Activated T-helper 17 cell treated with anti-CD3 and anti-CD28 coated beads, Interleukin-2, amount 50 U/mL, for 72 hours (primary cell): Measurements from ENCODE around the gene ABCA3. TPM values are rescaled to one million over a fixed set of nuclear protein-coding genes. Genes with fewer than 3 reads are reported as not detected.

Experiments
- ATAC-seq: fragments of 150-1000 bp; cut with Tn5 transposase; replicated peaks from 2 replicates; pipeline ENCODE4 v1.10.0; 2021; ENCODE audit warnings: mild to moderate bottlenecking, moderate library complexity
- H3K27ac Mint-ChIP-seq: one replicate; pipeline ENCODE4 v1.8.0; 2022; ENCODE audit warnings: mixed read lengths
- H3K27me3 Mint-ChIP-seq: one replicate; pipeline ENCODE4 v1.8.0; 2022; ENCODE audit warnings: mixed read lengths
- H3K36me3 Mint-ChIP-seq: one replicate; pipeline ENCODE4 v1.8.0; 2022; ENCODE audit warnings: low read depth, mild to moderate bottlenecking, mixed read lengths
- H3K4me1 Mint-ChIP-seq: one replicate; pipeline ENCODE4 v1.8.0; 2022; ENCODE audit warnings: mixed read lengths
- H3K4me3 Mint-ChIP-seq: one replicate; pipeline ENCODE4 v1.8.0; 2022; ENCODE audit warnings: mild to moderate bottlenecking, mixed read lengths
- H3K9me3 Mint-ChIP-seq: one replicate; pipeline ENCODE4 v1.8.0; 2022; ENCODE audit warnings: mixed read lengths
- total RNA-seq, 2 donors: library from RNA; stranded (reverse); gene quantifications; one replicate each; pipeline ENCODE4 v1.2.3, GENCODE V29; 2022

ABCA3 gene
- total RNA-seq, 2 donors from 2014 or later, result 4.7 to 5.2 TPM

- no peak overlapping the region for H3K4me3 Mint-ChIP-seq
- H3K9me3 Mint-ChIP-seq, result no peaks in the 10 kb centered on the region
- no peak for ATAC-seq
- peaks cover 29% of the 10 kb centered on the region for H3K36me3 Mint-ChIP-seq
- H3K27ac Mint-ChIP-seq, result no peak overlapping the region
- no peaks in the 10 kb centered on the region for H3K27me3 Mint-ChIP-seq
- no peaks in the 10 kb centered on the region for H3K4me1 Mint-ChIP-seq
Measured at GRCh38 chr16:2237102-2237482, 103.4 kb downstream of the ABCA3 start.

DNA sequence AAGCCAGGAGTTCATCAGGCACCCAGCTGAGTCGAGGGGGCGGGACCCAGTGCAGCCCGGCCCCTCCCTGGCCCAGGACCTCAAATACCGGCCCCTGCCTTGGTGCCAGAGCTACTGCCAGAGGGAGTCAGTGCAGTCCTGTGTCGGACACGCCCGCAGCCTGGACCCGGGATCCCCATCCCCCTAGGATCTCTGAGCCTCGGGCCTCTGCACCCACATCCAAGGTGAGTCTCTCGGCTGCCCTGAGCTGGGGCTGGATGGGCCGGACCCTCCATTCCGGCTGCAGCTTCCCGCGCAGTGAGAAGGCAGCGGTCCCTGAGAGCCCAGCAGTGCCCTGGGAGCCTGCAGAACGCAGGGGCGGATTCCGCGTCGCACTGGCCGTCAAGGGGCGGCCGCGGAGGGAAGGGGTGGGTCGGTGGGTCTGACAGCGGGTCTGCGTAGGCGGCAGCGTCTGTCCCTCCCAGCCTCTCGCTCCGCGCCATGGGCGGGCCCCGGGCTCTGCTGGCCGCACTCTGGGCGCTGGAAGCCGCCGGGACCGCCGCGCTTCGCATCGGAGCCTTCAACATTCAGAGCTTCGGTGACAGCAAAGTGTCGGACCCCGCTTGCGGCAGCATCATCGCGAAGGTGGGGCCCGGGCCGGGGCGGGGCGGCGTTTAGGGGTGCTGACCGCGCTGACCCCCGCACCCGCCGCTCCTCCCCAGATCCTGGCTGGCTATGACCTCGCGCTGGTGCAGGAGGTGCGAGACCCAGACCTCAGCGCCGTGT, 104.0 kb downstream of the ABCA3 start, which contains the start of gene DNASE1L2:
TSS of gene DNASE1L2 (plus strand) at position 108 of the 765 bp plus-strand sequence. CDS start at position 481, 373 bp downstream.
- Mint-ChIP-seq H3K27ac (no peak within 1 kb of the TSS), H3K4me3 (no peak within 1 kb of the TSS), H3K4me1 (no peaks in the 10 kb centered on the region), H3K36me3 (peaks cover 29% of the 10 kb centered on the region), H3K9me3 (no peaks in the 10 kb centered on the region), H3K27me3 (no peaks in the 10 kb centered on the region)
- no peak for ATAC-seq

- H3K27ac Mint-ChIP-seq, result no peak overlapping the region
- H3K9me3 Mint-ChIP-seq, result no peaks in the 10 kb centered on the region
- H3K36me3 Mint-ChIP-seq, result peaks cover 29% of the 10 kb centered on the region
- H3K4me3 Mint-ChIP-seq, result no peak overlapping the region
- no peaks in the 10 kb centered on the region for H3K4me1 Mint-ChIP-seq
- no peaks in the 10 kb centered on the region for H3K27me3 Mint-ChIP-seq
- ATAC-seq, result peak; percentile 3
Measured at GRCh38 chr16:2235695-2236336, 104.7 kb downstream of the ABCA3 start.

DNA sequence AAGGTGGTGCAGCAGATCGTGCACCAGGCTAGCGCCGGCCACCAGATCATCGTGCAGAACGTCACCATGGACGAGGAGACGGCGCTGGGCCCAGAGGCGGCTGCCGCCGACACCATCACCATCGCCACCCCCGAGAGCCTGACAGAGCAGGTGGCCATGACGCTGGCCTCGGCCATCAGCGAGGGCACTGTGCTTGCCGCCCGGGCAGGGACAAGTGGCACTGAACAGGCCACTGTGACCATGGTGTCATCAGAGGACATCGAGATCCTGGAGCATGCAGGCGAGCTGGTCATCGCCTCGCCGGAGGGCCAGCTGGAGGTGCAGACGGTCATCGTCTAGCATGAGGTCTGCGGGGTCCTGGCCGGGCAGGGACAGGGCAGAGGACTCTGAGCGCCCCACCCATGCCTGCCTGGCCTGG, 105.3 kb downstream of the ABCA3 start:
- no peak for ATAC-seq
- Mint-ChIP-seq H3K4me1 (no peaks in the 10 kb centered on the region), H3K9me3 (no peaks in the 10 kb centered on the region), H3K27ac (no peak overlapping the region), H3K4me3 (no peak overlapping the region), H3K27me3 (no peaks in the 10 kb centered on the region), H3K36me3 (peaks cover 31% of the 10 kb centered on the region)

DNA sequence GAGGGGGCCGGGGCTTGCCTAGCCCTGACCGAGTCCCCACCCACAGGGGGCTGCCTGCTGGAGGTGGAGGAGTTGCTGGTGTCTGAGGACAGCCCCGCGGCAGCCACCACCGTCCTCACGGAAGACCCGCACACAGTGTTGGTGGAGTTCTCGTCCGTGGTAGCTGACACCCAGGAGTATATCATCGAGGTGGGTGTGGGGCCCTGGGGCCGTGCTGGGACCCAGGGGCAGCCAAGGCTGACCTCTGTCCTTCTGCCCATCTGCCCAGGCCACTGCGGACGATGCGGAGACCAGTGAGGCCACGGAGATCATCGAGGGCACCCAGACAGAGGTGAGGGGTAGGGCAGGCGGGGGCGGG, 105.7 kb downstream of the ABCA3 start:
- H3K27me3 Mint-ChIP-seq, result no peaks in the 10 kb centered on the region
- peaks cover 35% of the 10 kb centered on the region for H3K36me3 Mint-ChIP-seq
- no peak for ATAC-seq
- H3K4me1 Mint-ChIP-seq, result no peaks in the 10 kb centered on the region
- no peaks in the 10 kb centered on the region for H3K9me3 Mint-ChIP-seq
- H3K4me3 Mint-ChIP-seq, result no peak overlapping the region
- H3K27ac Mint-ChIP-seq, result no peak overlapping the region

DNA sequence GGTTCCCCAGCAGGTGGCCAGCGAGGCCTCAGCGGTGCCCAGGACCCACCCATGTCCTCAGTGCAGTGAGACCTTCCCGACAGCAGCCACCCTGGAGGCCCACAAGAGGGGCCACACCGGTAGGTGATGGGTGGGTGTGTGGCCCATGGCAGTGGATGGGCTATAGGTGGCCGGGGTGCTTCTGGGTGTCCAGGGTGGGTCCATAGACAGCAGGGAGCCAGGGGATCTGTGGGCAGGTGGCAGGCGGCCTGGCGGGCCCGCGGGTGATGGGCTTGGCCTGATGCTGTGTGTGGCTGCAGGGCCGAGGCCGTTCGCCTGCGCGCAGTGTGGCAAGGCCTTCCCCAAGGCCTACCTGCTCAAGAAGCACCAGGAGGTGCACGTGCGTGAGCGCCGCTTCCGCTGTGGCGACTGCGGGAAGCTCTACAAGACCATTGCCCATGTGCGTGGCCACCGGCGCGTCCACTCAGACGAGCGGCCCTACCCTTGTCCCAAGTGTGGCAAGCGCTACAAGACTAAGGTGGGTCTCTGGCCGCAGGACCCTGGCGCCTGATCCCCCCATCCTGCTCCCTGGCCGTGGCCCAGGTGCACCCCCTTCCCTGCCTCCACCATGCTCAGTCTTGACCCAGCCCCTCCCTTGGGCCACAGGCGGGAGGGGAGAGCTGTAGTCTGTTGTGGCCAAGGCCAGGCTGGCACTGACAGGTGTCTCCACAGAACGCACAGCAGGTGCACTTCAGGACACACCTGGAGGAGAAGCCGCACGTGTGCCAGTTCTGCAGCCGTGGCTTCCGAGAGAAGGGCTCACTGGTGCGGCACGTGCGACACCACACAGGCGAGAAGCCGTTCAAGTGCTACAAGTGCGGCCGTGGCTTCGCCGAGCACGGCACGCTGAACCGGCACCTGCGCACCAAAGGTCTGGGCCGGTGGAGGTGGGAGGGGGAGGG, 106.4 kb downstream of the ABCA3 start:
- no peaks in the 10 kb centered on the region for H3K4me1 Mint-ChIP-seq
- no peak for ATAC-seq
- no peaks in the 10 kb centered on the region for H3K9me3 Mint-ChIP-seq
- H3K4me3 Mint-ChIP-seq, result no peak overlapping the region
- H3K27me3 Mint-ChIP-seq, result no peaks in the 10 kb centered on the region
- H3K36me3 Mint-ChIP-seq, result peaks cover 41% of the 10 kb centered on the region
- H3K27ac Mint-ChIP-seq, result no peak overlapping the region

DNA sequence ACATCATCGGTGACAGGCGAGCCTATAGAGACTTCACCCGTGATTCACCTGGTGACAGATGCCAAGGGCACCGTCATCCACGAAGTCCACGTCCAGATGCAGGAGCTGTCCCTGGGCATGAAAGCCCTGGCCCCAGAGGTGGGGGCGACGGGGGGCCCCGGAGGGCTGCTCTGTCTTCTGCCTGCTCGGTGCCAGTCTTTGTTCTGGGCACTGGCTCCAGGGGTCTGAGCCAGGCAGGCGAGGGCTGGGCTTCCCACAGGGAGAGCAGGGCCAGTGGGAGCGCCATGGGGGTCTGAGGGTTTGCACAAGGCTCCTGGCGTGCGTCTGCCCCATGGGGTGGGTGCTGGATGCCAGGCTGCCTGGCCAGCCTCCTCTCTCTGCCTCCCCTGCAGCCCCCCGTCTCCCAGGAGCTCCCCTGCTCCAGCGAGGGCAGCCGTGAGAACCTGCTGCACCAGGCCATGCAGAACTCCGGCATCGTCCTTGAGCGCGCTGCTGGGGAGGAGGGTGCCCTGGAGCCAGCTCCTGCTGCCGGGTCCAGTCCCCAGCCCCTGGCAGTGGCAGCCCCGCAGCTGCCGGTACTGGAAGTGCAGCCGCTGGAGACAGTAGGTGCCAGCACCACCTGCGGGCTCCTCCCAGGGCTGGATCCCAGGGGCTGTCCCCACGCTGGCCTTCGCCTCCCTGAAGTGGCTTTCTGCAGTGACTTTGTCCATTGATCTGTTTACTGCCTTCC, 107.3 kb downstream of the ABCA3 start:
- no peak for ATAC-seq
- no peaks in the 10 kb centered on the region for H3K9me3 Mint-ChIP-seq
- H3K4me3 Mint-ChIP-seq, result no peak overlapping the region
- H3K27me3 Mint-ChIP-seq, result no peaks in the 10 kb centered on the region
- no peak overlapping the region for H3K27ac Mint-ChIP-seq
- no peaks in the 10 kb centered on the region for H3K4me1 Mint-ChIP-seq
- H3K36me3 Mint-ChIP-seq, result peaks cover 41% of the 10 kb centered on the region

- peaks cover 41% of the 10 kb centered on the region for H3K36me3 Mint-ChIP-seq
- H3K9me3 Mint-ChIP-seq, result no peaks in the 10 kb centered on the region
- no peak overlapping the region for H3K27ac Mint-ChIP-seq
- no peaks in the 10 kb centered on the region for H3K4me1 Mint-ChIP-seq
- no peak for ATAC-seq
- H3K27me3 Mint-ChIP-seq, result no peaks in the 10 kb centered on the region
- no peak overlapping the region for H3K4me3 Mint-ChIP-seq
Measured at GRCh38 chr16:2232094-2232990, 108.2 kb downstream of the ABCA3 start.

GRCh38 chr16:2231016-2231931, 109.3 kb downstream of the ABCA3 start:
- H3K27me3 Mint-ChIP-seq, result no peaks in the 10 kb centered on the region
- peaks cover 47% of the 10 kb centered on the region for H3K36me3 Mint-ChIP-seq
- H3K4me1 Mint-ChIP-seq, result no peaks in the 10 kb centered on the region
- no peak for ATAC-seq
- H3K27ac Mint-ChIP-seq, result no peak overlapping the region
- H3K9me3 Mint-ChIP-seq, result no peaks in the 10 kb centered on the region
- H3K4me3 Mint-ChIP-seq, result no peak overlapping the region

- no peak for ATAC-seq
- no peaks in the 10 kb centered on the region for H3K4me1 Mint-ChIP-seq
Measured at GRCh38 chr16:2230376-2230775, 110.2 kb downstream of the ABCA3 start.

GRCh38 chr16:2229632-2230250, 110.8 kb downstream of the ABCA3 start:
- no peaks in the 10 kb centered on the region for H3K9me3 Mint-ChIP-seq
- no peak overlapping the region for H3K4me3 Mint-ChIP-seq
- ATAC-seq, result no peak
- no peaks in the 10 kb centered on the region for H3K27me3 Mint-ChIP-seq
- H3K36me3 Mint-ChIP-seq, result peaks cover 37% of the 10 kb centered on the region
- H3K4me1 Mint-ChIP-seq, result no peaks in the 10 kb centered on the region
- no peak overlapping the region for H3K27ac Mint-ChIP-seq

More at GRCh38 chr16:2230376-2230775, 110.2 kb downstream of the ABCA3 start:
- no peak overlapping the region for H3K27ac Mint-ChIP-seq
- no peak overlapping the region for H3K4me3 Mint-ChIP-seq
- no peaks in the 10 kb centered on the region for H3K9me3 Mint-ChIP-seq
- H3K36me3 Mint-ChIP-seq, result peaks cover 44% of the 10 kb centered on the region
- no peaks in the 10 kb centered on the region for H3K27me3 Mint-ChIP-seq

DNA sequence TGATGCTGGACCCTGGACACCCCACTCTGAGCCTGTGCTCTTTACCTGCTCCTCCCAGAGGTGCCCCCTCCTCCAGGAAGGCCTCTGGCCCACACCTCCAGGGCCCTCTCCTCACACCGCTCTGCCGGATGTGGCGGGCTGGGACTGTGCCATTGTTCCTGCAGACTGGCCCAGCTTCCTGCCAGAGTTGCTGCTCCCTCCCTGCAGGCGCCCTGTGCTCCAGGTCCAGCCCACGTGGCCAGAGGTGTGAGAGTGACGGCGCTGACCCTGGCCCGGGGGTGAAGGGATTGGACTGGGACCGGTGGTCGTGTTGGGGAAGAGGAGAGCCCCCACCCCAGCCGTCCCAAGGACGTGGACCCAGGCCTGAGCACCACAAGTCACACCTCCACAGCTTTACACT, 111.4 kb downstream of the ABCA3 start:
- H3K27ac Mint-ChIP-seq, result no peak overlapping the region
- H3K36me3 Mint-ChIP-seq, result peaks cover 31% of the 10 kb centered on the region
- no peaks in the 10 kb centered on the region for H3K4me1 Mint-ChIP-seq
- H3K4me3 Mint-ChIP-seq, result no peak overlapping the region
- no peak for ATAC-seq
- no peaks in the 10 kb centered on the region for H3K9me3 Mint-ChIP-seq
- H3K27me3 Mint-ChIP-seq, result no peaks in the 10 kb centered on the region
